OCI-LY7 (cell line): Measurements from ENCODE around the gene CLEC18A. TPM values are rescaled to one million over a fixed set of nuclear protein-coding genes. Genes with fewer than 3 reads are reported as not detected.

Source experiments
- BruUV-seq: library from RNA; stranded (reverse); fragments of 400-500 nt; replicated peaks from 2 replicates; lab custom pipeline; 2021; lab: Mats Ljungman, UMichigan
- CTCF ChIA-PET: fragments of 300-600 bp; sonication (Branson Sonifier 250); formaldehyde crosslinking; loops from one replicate; lab custom pipeline; 2022; ENCODE audit warnings: antibody characterized with exemption; ENCODE audit not compliant: unreplicated experiment; lab: Charles Lee
- POLR2A ChIA-PET: fragments of 300-600 bp; sonication (Branson Sonifier 250); formaldehyde crosslinking; loops from one replicate; lab custom pipeline; 2022; ENCODE audit warnings: antibody characterized with exemption; lab: Charles Lee
- DNase-seq: peaks from one replicate; pipeline ENCODE4 v3.0.0-alpha.2; 2015; ENCODE audit warnings: low spot score
- H2AFZ ChIP-seq: fragments of 200-600 bp; sonication (generic), shearing (Covaris generic); 2 replicates; pipeline ENCODE4 v1.6.1; 2014; ENCODE audit warnings: mild to moderate bottlenecking, antibody characterized with exemption, low read length, moderate library complexity
- H3K27ac ChIP-seq: fragments of 200-600 bp; sonication (generic); 2 replicates; pipeline ENCODE4 v1.5.1; 2014; ENCODE audit warnings: mixed run types, low read depth, mild to moderate bottlenecking, moderate library complexity, low read length, inconsistent platforms; ENCODE audit not compliant: poor library complexity, severe bottlenecking
- H3K36me3 ChIP-seq: fragments of 200-600 bp; sonication (generic); 2 replicates; pipeline ENCODE4 v1.6.1; 2014; ENCODE audit warnings: mild to moderate bottlenecking, antibody characterized with exemption, low read length, moderate library complexity, mixed read lengths; ENCODE audit not compliant: insufficient read depth
- H3K4me1 ChIP-seq: fragments of 200-600 bp; sonication (generic); 2 replicates; pipeline ENCODE4 v1.5.1; 2014; ENCODE audit warnings: mild to moderate bottlenecking, low read length; ENCODE audit not compliant: insufficient read depth, poor library complexity, severe bottlenecking
- H3K4me2 ChIP-seq: fragments of 200-600 bp; sonication (generic); 2 replicates; pipeline ENCODE4 v1.6.1; 2014; ENCODE audit warnings: mild to moderate bottlenecking, low read length
- H3K4me3 ChIP-seq: fragments of 200-600 bp; sonication (generic); 2 replicates; pipeline ENCODE4 v1.5.1; 2014; ENCODE audit warnings: mild to moderate bottlenecking, low read depth, low read length; ENCODE audit not compliant: poor library complexity, severe bottlenecking
- H3K79me2 ChIP-seq: fragments of 200-600 bp; sonication (generic); 2 replicates; pipeline ENCODE4 v1.6.1; 2016; ENCODE audit warnings: low read depth, mild to moderate bottlenecking, low read length, moderate library complexity, mixed read lengths; ENCODE audit not compliant: insufficient read depth
- H3K9me2 ChIP-seq: fragments of 200-600 bp; sonication (generic); 2 replicates; pipeline ENCODE4 v1.6.1; 2016; ENCODE audit warnings: mild to moderate bottlenecking, low read length, mixed read lengths; ENCODE audit not compliant: insufficient read depth
- H3K9me3 ChIP-seq: fragments of 200-600 bp; sonication (generic); 2 replicates; pipeline ENCODE4 v1.6.1; 2014; ENCODE audit warnings: mild to moderate bottlenecking, mixed run types, low read length, mixed read lengths
- H4K20me1 ChIP-seq: fragments of 200-600 bp; sonication (generic); 2 replicates; pipeline ENCODE4 v1.6.1; 2014; ENCODE audit warnings: mild to moderate bottlenecking, antibody characterized with exemption, low read length, moderate library complexity, mixed read lengths; ENCODE audit not compliant: insufficient read depth
- CTCF ChIP-seq: fragments of 200-600 bp; sonication (generic); conservative IDR thresholded peaks from 2 replicates; pipeline ENCODE4 v1.5.1; 2014; ENCODE audit warnings: mild to moderate bottlenecking, antibody characterized with exemption, low read length, moderate library complexity, mixed read lengths
- EZH2phosphoT487 ChIP-seq: fragments of 200-600 bp; sonication (generic); IDR thresholded peaks from 2 replicates; pipeline ENCODE4 v1.6.1; 2018; ENCODE audit warnings: low read depth, borderline replicate concordance, mild to moderate bottlenecking, mixed run types, antibody characterized with exemption, low read length, moderate library complexity, mixed read lengths
- intact Hi-C: fragments of 100-400 bp; cut with micrococcal nuclease; formaldehyde crosslinking; loops from one replicate; pipeline ENCODE4 v1.10.0; 2022; ENCODE audit not compliant: unreplicated experiment
- total RNA-seq, 2 experiments: library from RNA; depleted of rRNA in 1 of 2; stranded (reverse); fragments of >200 nt in 1 of 2; shearing (Covaris generic) in 1 of 2; gene quantifications; 2 replicates each; pipeline ENCODE4 v1.2.3, GENCODE V29; 2014 to 2022

Gene CLEC18A
- total RNA-seq, 2 experiments from 2014 or later = 0.09 to 0.19 TPM

GRCh38 chr16:69905171-69905555 is 46.0 kb upstream of the CLEC18A start:
- H3K36me3 ChIP-seq = peaks cover 15% of the 10 kb centered on the region; the same call in 1 of the 2 replicates
- H3K4me2 ChIP-seq = no peak overlapping the region
- H3K4me1 ChIP-seq = no peaks in the 10 kb centered on the region
- intact Hi-C loops = no loop called here
- no peaks in the 10 kb centered on the region for H3K9me2 ChIP-seq
- POLR2A ChIA-PET = interaction anchor here (0.6 kb wide), 1 partner anchor 391 kb away, joined by 5 read pairs; no protein-coding TSS in a partner anchor
- H3K9me3 ChIP-seq = no peaks in the 10 kb centered on the region
- H3K27ac ChIP-seq = no peak overlapping the region
- H3K4me3 ChIP-seq = no peak overlapping the region
- H2AFZ ChIP-seq = no peak overlapping the region
- H3K79me2 ChIP-seq = no peaks in the 10 kb centered on the region
- no TSS peak for BruUV-seq
- CTCF ChIA-PET = no interaction called here
- no peaks in the 10 kb centered on the region for H4K20me1 ChIP-seq
- TF ChIP-seq EZH2phosphoT487 (no peak), CTCF (no peak)
- no peak for DNase-seq

DNA sequence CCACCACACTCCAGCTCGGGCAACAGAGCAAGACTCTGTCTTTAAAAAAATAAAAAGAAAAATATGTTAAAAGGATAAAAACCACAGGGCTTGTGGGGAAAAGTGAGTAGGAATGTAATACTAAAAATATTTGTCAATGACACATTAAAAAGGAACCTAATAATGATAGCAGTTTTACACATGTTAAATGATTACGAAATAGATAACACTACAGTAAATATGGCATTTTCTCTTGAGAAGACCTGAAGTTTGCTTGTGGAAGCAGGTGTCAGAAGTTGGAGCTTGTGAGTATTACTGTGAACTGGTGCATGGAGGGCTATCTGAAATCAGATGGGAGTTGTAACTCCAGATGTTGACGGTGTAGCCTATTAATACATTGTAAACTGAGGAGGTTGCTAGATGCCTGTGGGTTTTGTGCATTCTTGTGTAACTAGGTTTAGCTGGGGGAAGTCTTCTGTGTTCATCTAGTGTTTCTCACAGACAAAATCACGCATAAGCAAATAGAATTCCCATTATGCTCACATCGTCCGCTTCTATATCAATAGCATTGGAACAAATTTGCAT is 44.2 kb upstream of the CLEC18A start:
- no peak overlapping the region for H2AFZ ChIP-seq
- H4K20me1 ChIP-seq = no peaks in the 10 kb centered on the region
- H3K4me2 ChIP-seq = no peak overlapping the region
- H3K79me2 ChIP-seq = no peaks in the 10 kb centered on the region
- H3K27ac ChIP-seq = no peak overlapping the region
- ChIA-PET POLR2A (interaction anchor here (0.6 kb wide), 2 partner anchors 700 to 1353 kb away, joined by 3 to 4 read pairs; no protein-coding TSS in a partner anchor), CTCF (no interaction called here)
- intact Hi-C loops = no loop called here
- H3K9me3 ChIP-seq = no peaks in the 10 kb centered on the region
- no TSS peak for BruUV-seq
- H3K4me1 ChIP-seq = no peaks in the 10 kb centered on the region
- H3K36me3 ChIP-seq = peaks cover 23% of the 10 kb centered on the region; the same call in 1 of the 2 replicates
- TF ChIP-seq CTCF = no peak
- no peak for TF ChIP-seq EZH2phosphoT487
- H3K9me2 ChIP-seq = no peaks in the 10 kb centered on the region
- no peak overlapping the region for H3K4me3 ChIP-seq
- DNase-seq = no peak

GRCh38 chr16:69909043-69909442 is 42.1 kb upstream of the CLEC18A start:
- intact Hi-C loops = no loop called here
- H3K79me2 ChIP-seq = no peaks in the 10 kb centered on the region
- no peak for TF ChIP-seq CTCF
- TF ChIP-seq EZH2phosphoT487 = no peak
- POLR2A ChIA-PET = no interaction called here
- no peaks in the 10 kb centered on the region for H4K20me1 ChIP-seq
- H3K36me3 ChIP-seq = peaks cover 23% of the 10 kb centered on the region; the same call in 1 of the 2 replicates
- H3K9me3 ChIP-seq = no peaks in the 10 kb centered on the region
- H3K4me2 ChIP-seq = no peak overlapping the region
- H3K4me3 ChIP-seq = no peak overlapping the region
- BruUV-seq = no TSS peak
- no peak overlapping the region for H3K27ac ChIP-seq
- no peak overlapping the region for H2AFZ ChIP-seq
- no peaks in the 10 kb centered on the region for H3K4me1 ChIP-seq
- no peaks in the 10 kb centered on the region for H3K9me2 ChIP-seq
- CTCF ChIA-PET = no interaction called here
- DNase-seq = no peak
